ENCODE results near the gene BIN2.

DNA sequence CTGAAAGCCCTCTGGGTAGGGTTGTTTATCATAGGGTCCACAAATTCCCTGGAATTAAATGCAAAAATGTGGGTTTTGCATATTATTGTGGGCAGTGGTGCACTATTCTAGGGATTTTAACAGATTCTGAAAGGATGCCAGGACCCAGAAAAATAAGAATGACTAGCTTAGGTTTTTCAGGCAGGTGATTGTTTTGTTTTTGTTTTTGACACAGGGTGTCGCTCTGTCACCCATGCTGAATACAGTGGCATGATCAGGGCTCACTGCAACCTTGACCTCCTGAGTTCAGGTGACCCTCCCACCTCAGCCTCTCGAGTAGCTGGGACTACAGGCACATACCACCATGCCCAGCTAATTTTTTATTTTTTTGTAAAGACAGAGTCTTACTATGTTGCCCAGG lies 48.0 kb upstream of the BIN2 start:
- TF ChIP-seq, protein P1, sequence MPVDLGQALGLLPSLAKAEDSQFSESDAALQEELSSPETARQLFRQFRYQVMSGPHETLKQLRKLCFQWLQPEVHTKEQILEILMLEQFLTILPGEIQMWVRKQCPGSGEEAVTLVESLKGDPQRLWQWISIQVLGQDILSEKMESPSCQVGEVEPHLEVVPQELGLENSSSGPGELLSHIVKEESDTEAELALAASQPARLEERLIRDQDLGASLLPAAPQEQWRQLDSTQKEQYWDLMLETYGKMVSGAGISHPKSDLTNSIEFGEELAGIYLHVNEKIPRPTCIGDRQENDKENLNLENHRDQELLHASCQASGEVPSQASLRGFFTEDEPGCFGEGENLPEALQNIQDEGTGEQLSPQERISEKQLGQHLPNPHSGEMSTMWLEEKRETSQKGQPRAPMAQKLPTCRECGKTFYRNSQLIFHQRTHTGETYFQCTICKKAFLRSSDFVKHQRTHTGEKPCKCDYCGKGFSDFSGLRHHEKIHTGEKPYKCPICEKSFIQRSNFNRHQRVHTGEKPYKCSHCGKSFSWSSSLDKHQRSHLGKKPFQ (CRISPR knock-in tag; IDR thresholded peaks at IDR 0.05; ENCODE audit: insufficient replicate concordance), result no peak
- no peak for TF ChIP-seq ZNF841 (CRISPR knock-in tag; IDR thresholded peaks at IDR 0.05; ENCODE audit: borderline replicate concordance)
- no peak for TF ChIP-seq HDAC2 (CRISPR knock-in tag; IDR thresholded peaks at IDR 0.05)
- TF ChIP-seq JUND (CRISPR knock-in tag; IDR thresholded peaks at IDR 0.05), result no peak
- TF ChIP-seq AKAP8 (CRISPR knock-in tag; IDR thresholded peaks at IDR 0.05), result no peak
- no peak for TF ChIP-seq SRF (IDR thresholded peaks at IDR 0.05; ENCODE audit: low read depth, low read length)
- TF ChIP-seq, protein P2, sequence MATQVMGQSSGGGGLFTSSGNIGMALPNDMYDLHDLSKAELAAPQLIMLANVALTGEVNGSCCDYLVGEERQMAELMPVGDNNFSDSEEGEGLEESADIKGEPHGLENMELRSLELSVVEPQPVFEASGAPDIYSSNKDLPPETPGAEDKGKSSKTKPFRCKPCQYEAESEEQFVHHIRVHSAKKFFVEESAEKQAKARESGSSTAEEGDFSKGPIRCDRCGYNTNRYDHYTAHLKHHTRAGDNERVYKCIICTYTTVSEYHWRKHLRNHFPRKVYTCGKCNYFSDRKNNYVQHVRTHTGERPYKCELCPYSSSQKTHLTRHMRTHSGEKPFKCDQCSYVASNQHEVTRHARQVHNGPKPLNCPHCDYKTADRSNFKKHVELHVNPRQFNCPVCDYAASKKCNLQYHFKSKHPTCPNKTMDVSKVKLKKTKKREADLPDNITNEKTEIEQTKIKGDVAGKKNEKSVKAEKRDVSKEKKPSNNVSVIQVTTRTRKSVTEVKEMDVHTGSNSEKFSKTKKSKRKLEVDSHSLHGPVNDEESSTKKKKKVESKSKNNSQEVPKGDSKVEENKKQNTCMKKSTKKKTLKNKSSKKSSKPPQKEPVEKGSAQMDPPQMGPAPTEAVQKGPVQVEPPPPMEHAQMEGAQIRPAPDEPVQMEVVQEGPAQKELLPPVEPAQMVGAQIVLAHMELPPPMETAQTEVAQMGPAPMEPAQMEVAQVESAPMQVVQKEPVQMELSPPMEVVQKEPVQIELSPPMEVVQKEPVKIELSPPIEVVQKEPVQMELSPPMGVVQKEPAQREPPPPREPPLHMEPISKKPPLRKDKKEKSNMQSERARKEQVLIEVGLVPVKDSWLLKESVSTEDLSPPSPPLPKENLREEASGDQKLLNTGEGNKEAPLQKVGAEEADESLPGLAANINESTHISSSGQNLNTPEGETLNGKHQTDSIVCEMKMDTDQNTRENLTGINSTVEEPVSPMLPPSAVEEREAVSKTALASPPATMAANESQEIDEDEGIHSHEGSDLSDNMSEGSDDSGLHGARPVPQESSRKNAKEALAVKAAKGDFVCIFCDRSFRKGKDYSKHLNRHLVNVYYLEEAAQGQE (IDR thresholded peaks at IDR 0.05; ENCODE audit: borderline replicate concordance in 1 of 2, low read depth in 1 of 2, low read length in 2 of 2), result no peak
- no peak for TF ChIP-seq ZNF292 (CRISPR knock-in tag; IDR thresholded peaks at IDR 0.05; ENCODE audit: borderline replicate concordance, low read depth)
- no peak for TF ChIP-seq ZNF263 (CRISPR knock-in tag; IDR thresholded peaks at IDR 0.05)
- no peak for TF ChIP-seq EP300 (IDR thresholded peaks at IDR 0.05; ENCODE audit: low read depth in 2 of 2, low read length in 2 of 2)
- no peak for TF ChIP-seq EP300 (CRISPR knock-in tag; IDR thresholded peaks at IDR 0.05; ENCODE audit: borderline replicate concordance)
- no peak for TF ChIP-seq SOX6 (IDR thresholded peaks at IDR 0.05)
- no peak for TF ChIP-seq SOX6 (CRISPR knock-in tag; IDR thresholded peaks at IDR 0.05)
- TF ChIP-seq, protein P3, sequence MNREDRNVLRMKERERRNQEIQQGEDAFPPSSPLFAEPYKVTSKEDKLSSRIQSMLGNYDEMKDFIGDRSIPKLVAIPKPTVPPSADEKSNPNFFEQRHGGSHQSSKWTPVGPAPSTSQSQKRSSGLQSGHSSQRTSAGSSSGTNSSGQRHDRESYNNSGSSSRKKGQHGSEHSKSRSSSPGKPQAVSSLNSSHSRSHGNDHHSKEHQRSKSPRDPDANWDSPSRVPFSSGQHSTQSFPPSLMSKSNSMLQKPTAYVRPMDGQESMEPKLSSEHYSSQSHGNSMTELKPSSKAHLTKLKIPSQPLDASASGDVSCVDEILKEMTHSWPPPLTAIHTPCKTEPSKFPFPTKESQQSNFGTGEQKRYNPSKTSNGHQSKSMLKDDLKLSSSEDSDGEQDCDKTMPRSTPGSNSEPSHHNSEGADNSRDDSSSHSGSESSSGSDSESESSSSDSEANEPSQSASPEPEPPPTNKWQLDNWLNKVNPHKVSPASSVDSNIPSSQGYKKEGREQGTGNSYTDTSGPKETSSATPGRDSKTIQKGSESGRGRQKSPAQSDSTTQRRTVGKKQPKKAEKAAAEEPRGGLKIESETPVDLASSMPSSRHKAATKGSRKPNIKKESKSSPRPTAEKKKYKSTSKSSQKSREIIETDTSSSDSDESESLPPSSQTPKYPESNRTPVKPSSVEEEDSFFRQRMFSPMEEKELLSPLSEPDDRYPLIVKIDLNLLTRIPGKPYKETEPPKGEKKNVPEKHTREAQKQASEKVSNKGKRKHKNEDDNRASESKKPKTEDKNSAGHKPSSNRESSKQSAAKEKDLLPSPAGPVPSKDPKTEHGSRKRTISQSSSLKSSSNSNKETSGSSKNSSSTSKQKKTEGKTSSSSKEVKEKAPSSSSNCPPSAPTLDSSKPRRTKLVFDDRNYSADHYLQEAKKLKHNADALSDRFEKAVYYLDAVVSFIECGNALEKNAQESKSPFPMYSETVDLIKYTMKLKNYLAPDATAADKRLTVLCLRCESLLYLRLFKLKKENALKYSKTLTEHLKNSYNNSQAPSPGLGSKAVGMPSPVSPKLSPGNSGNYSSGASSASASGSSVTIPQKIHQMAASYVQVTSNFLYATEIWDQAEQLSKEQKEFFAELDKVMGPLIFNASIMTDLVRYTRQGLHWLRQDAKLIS (CRISPR knock-in tag; IDR thresholded peaks at IDR 0.05), result no peak
- no peak for TF ChIP-seq KDM1A (CRISPR knock-in tag; IDR thresholded peaks at IDR 0.05)

All from HepG2 (cell line).